NT2/D1 (cell line): ENCODE measurements around the gene SLC37A2.

Experiments used
- YY1 ChIP-seq: IDR thresholded peaks from 2 replicates; pipeline ENCODE4 v1.6.1; 2011; ENCODE audit not compliant: insufficient read length, insufficient read depth
- ZNF274 ChIP-seq: IDR thresholded peaks from 2 replicates; pipeline ENCODE4 v1.6.1; 2011; ENCODE audit warnings: mild to moderate bottlenecking, low read depth, low read length

DNA sequence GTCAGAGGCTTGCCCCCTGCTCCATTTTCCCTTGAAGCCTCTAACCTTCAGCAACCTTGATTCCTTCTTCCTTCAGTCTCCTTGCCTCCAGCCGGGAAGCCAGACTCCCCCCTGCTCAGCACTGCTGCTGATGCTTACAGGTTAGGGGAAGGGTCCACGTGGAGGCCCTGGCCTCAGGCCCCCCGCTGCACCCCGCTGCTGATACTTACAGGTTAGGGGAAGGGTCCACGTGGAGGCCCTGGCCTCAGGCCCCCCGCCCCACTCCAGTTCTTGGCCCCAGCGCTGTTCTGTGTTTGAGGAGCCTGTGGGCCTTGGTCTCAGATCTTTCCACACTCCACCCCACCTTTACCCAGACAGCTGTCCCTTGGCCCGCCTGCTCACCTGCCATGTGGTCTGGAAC, 75.9 kb downstream of the SLC37A2 start:
- TF ChIP-seq ZNF274: no peak
- no peak for TF ChIP-seq YY1
